H1 (cell line): ENCODE results near the gene CCDC178. TPM values are rescaled to one million over a fixed set of nuclear protein-coding genes. Genes with fewer than 3 reads are reported as not detected.

Experiments used
- CTCF ChIA-PET: fragments of 300-600 bp; sonication (Branson Sonifier 250); formaldehyde crosslinking; loops from one replicate; lab custom pipeline; 2021; ENCODE audit not compliant: partially characterized antibody; lab: Charles Lee
- POLR2A ChIA-PET: fragments of 300-600 bp; sonication (Branson Sonifier 250); formaldehyde crosslinking; loops from one replicate; lab custom pipeline; 2021; ENCODE audit warnings: inconsistent platforms; ENCODE audit not compliant: partially characterized antibody; lab: Charles Lee
- DNase-seq, 2 experiments: peaks; one replicate each; pipeline versions ENCODE4 v3.0.0 to v3.0.0-alpha.2; 2010 to 2022; ENCODE audit warnings: low spot score in 2 of 2, low read depth in 1 of 2, mixed read lengths in 1 of 2
- FAIRE-seq: peaks from 2 replicates; lab custom pipeline; 2011; peaks lifted over from hg19 to GRCh38; lab: Jason Lieb, UNC
- H2AFZ ChIP-seq: 2 replicates; pipeline ENCODE4 v1.8.1; 2012; ENCODE audit warnings: low read length, inconsistent platforms
- H2AK5ac ChIP-seq: 2 replicates; pipeline ENCODE4 v1.6.1; 2013; ENCODE audit warnings: low read depth, low read length
- H2BK120ac ChIP-seq: replicated peaks from 2 replicates; pipeline ENCODE3; 2013; ENCODE audit warnings: low read depth, low read length, inconsistent platforms
- H2BK12ac ChIP-seq: 2 replicates; pipeline ENCODE4 v1.6.1; 2013; ENCODE audit warnings: low read depth, low read length
- H2BK15ac ChIP-seq: 2 replicates; pipeline ENCODE4 v1.6.1; 2013; ENCODE audit warnings: low read length
- H2BK20ac ChIP-seq: 2 replicates; pipeline ENCODE4 v1.6.1; 2013; ENCODE audit warnings: low read length
- H2BK5ac ChIP-seq: 2 replicates; pipeline ENCODE4 v1.6.1; 2013; ENCODE audit warnings: low read depth, low read length
- H3K14ac ChIP-seq: 2 replicates; pipeline ENCODE4 v1.6.1; 2013; ENCODE audit warnings: inconsistent platforms; ENCODE audit not compliant: insufficient read length
- H3K18ac ChIP-seq: 2 replicates; pipeline ENCODE4 v1.6.1; 2013; ENCODE audit warnings: low read length; ENCODE audit errors: extremely low read depth
- H3K23ac ChIP-seq: 2 replicates; pipeline ENCODE4 v1.6.1; 2013; ENCODE audit warnings: inconsistent platforms; ENCODE audit not compliant: insufficient read length
- H3K23me2 ChIP-seq: 2 replicates; pipeline ENCODE4 v1.6.1; 2013; ENCODE audit warnings: low read depth, low read length
- H3K27ac ChIP-seq: 2 replicates; pipeline ENCODE4 v1.6.1; 2011; ENCODE audit warnings: low read depth, low read length, inconsistent platforms
- H3K27me3 ChIP-seq, 4 experiments: replicated peaks in 1 of 4; 1 replicate in 1 of 4; 2 replicates in 3 of 4; pipeline versions ENCODE4 v1.6.1 to v1.8.1; 2011 to 2013; ENCODE audit warnings: low read length in 3 of 4, mild to moderate bottlenecking in 3 of 4, inconsistent platforms in 2 of 4, mixed read lengths in 2 of 4, moderate library complexity in 1 of 4; ENCODE audit not compliant: control insufficient read depth in 3 of 4, insufficient read depth in 3 of 4; ENCODE audit errors: extremely low read depth in 1 of 4
- H3K36me3 ChIP-seq, 4 experiments: 2 replicates each; pipeline versions ENCODE4 v1.6.1 to v1.8.1; 2011 to 2013; ENCODE audit warnings: mild to moderate bottlenecking in 4 of 4, low read length in 3 of 4, moderate library complexity in 2 of 4, control low read depth in 1 of 4, inconsistent platforms in 1 of 4; ENCODE audit not compliant: insufficient read depth in 4 of 4, control insufficient read depth in 2 of 4
- H3K4ac ChIP-seq: replicated peaks from 2 replicates; pipeline ENCODE3; 2013; ENCODE audit warnings: low read length, low read depth, mixed read lengths, inconsistent platforms; ENCODE audit not compliant: insufficient read length
- H3K4me1 ChIP-seq, 4 experiments: replicated peaks in 1 of 4; 1 replicate in 1 of 4; 2 replicates in 3 of 4; pipeline versions ENCODE4 v1.6.1 to v1.8.1; 2011 to 2013; ENCODE audit warnings: low read length in 3 of 4, inconsistent platforms in 2 of 4, mixed read lengths in 1 of 4; ENCODE audit not compliant: insufficient read depth in 4 of 4, control insufficient read depth in 3 of 4
- H3K4me2 ChIP-seq, 2 experiments: 2 replicates each; pipeline versions ENCODE4 v1.6.1 to v1.8.1; 2011 to 2013; ENCODE audit warnings: low read depth in 2 of 2, low read length in 2 of 2, control low read depth in 1 of 2, inconsistent platforms in 1 of 2, mild to moderate bottlenecking in 1 of 2; ENCODE audit not compliant: insufficient read depth in 1 of 2
- H3K4me3 ChIP-seq, 4 experiments: fragments of 200-600, 300-600 bp in 1 of 4; sonication (generic), shearing (Covaris generic), sonication (Bioruptor Twin) in 1 of 4; 2 replicates each; pipeline versions ENCODE4 v1.5.1 to v1.8.1; 2011 to 2016; ENCODE audit warnings: low read length in 4 of 4, low read depth in 3 of 4, control low read depth in 2 of 4, inconsistent platforms in 2 of 4, mild to moderate bottlenecking in 2 of 4, mixed read lengths in 1 of 4, moderate library complexity in 1 of 4; ENCODE audit not compliant: insufficient read depth in 2 of 4; ENCODE audit errors: extremely low read depth in 1 of 4
- H3K56ac ChIP-seq: replicated peaks from 2 replicates; pipeline ENCODE3; 2013; ENCODE audit warnings: low read depth, mild to moderate bottlenecking, mixed read lengths, low read length, inconsistent platforms; ENCODE audit not compliant: insufficient read length
- H3K79me1 ChIP-seq: 2 replicates; pipeline ENCODE4 v1.6.1; 2013; ENCODE audit warnings: low read depth, low read length, control low read depth
- H3K79me2 ChIP-seq, 2 experiments: 2 replicates each; pipeline versions ENCODE4 v1.6.1 to v1.8.1; 2012 to 2013; ENCODE audit warnings: low read length in 2 of 2, mild to moderate bottlenecking in 2 of 2, inconsistent platforms in 1 of 2; ENCODE audit not compliant: insufficient read depth in 2 of 2, control insufficient read depth in 1 of 2
- H3K9ac ChIP-seq, 4 experiments: replicated peaks in 1 of 4; 1 replicate in 1 of 4; 2 replicates in 3 of 4; pipeline versions ENCODE4 v1.6.1 to v1.8.1; 2011 to 2013; ENCODE audit warnings: low read depth in 3 of 4, low read length in 3 of 4, control low read depth in 2 of 4, mild to moderate bottlenecking in 2 of 4, moderate library complexity in 2 of 4, inconsistent platforms in 1 of 4; ENCODE audit errors: extremely low read depth in 1 of 4
- H3K9me3 ChIP-seq, 2 experiments: 2 replicates each; pipeline versions ENCODE4 v1.6.1 to v1.8.1; 2012 to 2013; ENCODE audit warnings: mild to moderate bottlenecking in 2 of 2, moderate library complexity in 2 of 2, control low read depth in 1 of 2, inconsistent platforms in 1 of 2, low read depth in 1 of 2, low read length in 1 of 2, mixed read lengths in 1 of 2; ENCODE audit not compliant: insufficient read depth in 2 of 2
- H4K20me1 ChIP-seq, 2 experiments: replicated peaks in 1 of 2; 2 replicates each; pipeline versions ENCODE3 to v1.8.1; 2011 to 2013; ENCODE audit warnings: inconsistent platforms in 2 of 2, low read length in 2 of 2, mild to moderate bottlenecking in 1 of 2; ENCODE audit not compliant: insufficient read depth in 2 of 2, control insufficient read depth in 1 of 2
- H4K5ac ChIP-seq: 2 replicates; pipeline ENCODE4 v1.6.1; 2013; ENCODE audit warnings: low read length, low read depth, mixed read lengths, inconsistent platforms; ENCODE audit not compliant: insufficient read length
- H4K8ac ChIP-seq: 2 replicates; pipeline ENCODE4 v1.8.0; 2013; ENCODE audit warnings: mild to moderate bottlenecking, moderate library complexity, low read length, inconsistent platforms; ENCODE audit not compliant: insufficient read depth; ENCODE audit errors: extremely low read depth
- H4K91ac ChIP-seq: replicated peaks from 2 replicates; pipeline ENCODE3; 2013; ENCODE audit warnings: low read length, mixed read lengths, inconsistent platforms; ENCODE audit not compliant: insufficient read length
- TAF7 ChIP-seq: optimal IDR thresholded peaks from 2 replicates; pipeline ENCODE3; 2011; ENCODE audit warnings: low read depth, mild to moderate bottlenecking, inconsistent platforms, low read length, moderate library complexity, borderline replicate concordance
- WGBS, 2 experiments: shearing (Covaris generic) in 1 of 2; methylation state at CpG; one replicate each; pipeline versions ENCODE4 v1.1.6 to v1.1.7; 2013 to 2015; ENCODE audit warnings: low lambda C conversion rate in 2 of 2, mixed read lengths in 2 of 2, inconsistent platforms in 1 of 2, low coverage in 1 of 2, missing lambda C conversion rate in 1 of 2; ENCODE audit not compliant: insufficient replicate concordance in 2 of 2, insufficient coverage in 1 of 2, insufficient read length in 1 of 2; ENCODE audit errors: extremely low coverage in 1 of 2, missing lambda C conversion rate in 1 of 2; 5-methylcytosine and 5-hydroxymethylcytosine counted together
- polyA plus RNA-seq, 7 experiments: library from polyadenylated mRNA; depleted of rRNA in 3 of 7; stranded (reverse) in 5 of 7; unstranded in 2 of 7; fragments of >200 nt in 5 of 7; fragments of 200-250 nt in 2 of 7; gene quantifications; 1 replicate in 5 of 7; 2 replicates in 1 of 7; 4 replicates in 1 of 7; pipeline versions ENCODE4 v1.2.1 to v1.2.3, GENCODE V29; 2011 to 2013; ENCODE audit warnings: missing spikeins in 2 of 7, mixed read lengths in 2 of 7
- total RNA-seq: library from RNA; stranded (reverse); fragmentation: NEBNext Ultra II Directional; extraction: Animal tissue kit (Norgen Biotek cat#: 25700); gene quantifications from 2 replicates; pipeline ENCODE4 v1.2.1, GENCODE V29; 2021

The CCDC178 gene
- total and polyA plus RNA-seq, 2 of the 8 experiments (the other 6 are each of a cell fraction or from before 2014, with no cell fraction given), result not detected

DNA sequence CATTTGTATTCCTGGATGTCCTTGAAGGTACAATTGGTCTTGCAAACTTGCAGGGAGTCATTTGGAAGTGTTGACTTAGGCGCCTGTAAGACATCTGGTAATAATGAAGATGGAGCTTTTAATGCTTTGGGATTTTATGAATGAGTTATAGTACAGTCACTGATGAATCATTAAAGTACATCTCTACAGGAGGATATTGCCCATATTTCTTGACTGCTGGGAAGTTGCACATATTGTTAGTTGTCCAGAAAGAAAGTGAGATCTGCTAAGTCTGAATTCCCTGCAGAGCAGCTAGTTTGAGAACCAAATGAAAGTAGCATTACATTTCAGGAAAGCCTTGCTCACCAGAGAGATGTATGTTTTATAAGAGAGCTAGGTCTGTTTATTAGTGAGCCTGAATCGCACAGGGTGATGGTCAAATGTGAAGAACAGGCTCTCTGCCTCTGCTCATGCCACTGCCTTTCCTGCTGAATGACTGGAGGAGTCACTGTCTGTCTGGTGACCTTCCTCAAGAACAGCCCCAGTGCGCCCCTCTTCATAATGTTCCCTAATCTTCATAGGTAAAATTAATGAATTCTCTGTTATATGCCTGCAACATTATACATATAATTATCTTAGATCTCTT, 528.7 kb downstream of the CCDC178 start:
- Histone ChIP-seq H3K4me1 (no peaks in the 10 kb centered on the region), H3K27me3 (no peaks in the 10 kb centered on the region), H4K5ac (no peak overlapping the region), H3K4me2 (no peak overlapping the region), H2BK15ac (no peak overlapping the region), H2AK5ac (no peak overlapping the region), H3K79me2 (no peaks in the 10 kb centered on the region), H3K56ac (no peak overlapping the region), H3K4me3 (no peak overlapping the region), H3K4ac (no peak overlapping the region), H3K9ac (no peak overlapping the region), H3K23me2 (no peaks in the 10 kb centered on the region), H2BK20ac (no peak overlapping the region), H4K8ac (no peak overlapping the region), H2AFZ (no peak overlapping the region), H3K14ac (no peak overlapping the region), H3K36me3 (no peaks in the 10 kb centered on the region), H3K18ac (no peak overlapping the region), H3K27ac (no peak overlapping the region), H2BK5ac (no peak overlapping the region), H3K9me3 (no peaks in the 10 kb centered on the region), H3K23ac (no peak overlapping the region), H3K79me1 (no peaks in the 10 kb centered on the region), H4K20me1 (no peaks in the 10 kb centered on the region), H2BK120ac (no peak overlapping the region), H2BK12ac (no peak overlapping the region), H4K91ac (no peak overlapping the region)
- ChIA-PET POLR2A (interaction anchor here (1.0 kb wide), 1 partner anchor 48 kb away, joined by 3 read pairs; no protein-coding TSS in a partner anchor), CTCF (interaction anchor here (0.8 to 2.6 kb wide), 5 partner anchors 11 to 754 kb away, joined by 3 to 12 read pairs (median 7); no protein-coding TSS in a partner anchor)
- WGBS, 2 experiments, result 89% methylated on average over 3 of the region's 3 CpGs; no CpG with 5 or more reads in 1 of the 2 experiments
- DNase-seq, result no peak
- FAIRE-seq, result no peak
- TF ChIP-seq TAF7, result no peak
